HG03064 (cell line): ENCODE results near the gene LENEP.

Experiments
- ATAC-seq: cut with Tn5 transposase; IDR thresholded peaks from one replicate; pipeline ENCODE4 v1.9.1; 2021; ENCODE audit warnings: low read depth; ENCODE audit not compliant: unreplicated experiment

Gene LENEP

GRCh38 chr1:154959426-154959780 is 34.0 kb upstream of the LENEP start:
- no peak for ATAC-seq

- ATAC-seq: no peak
Observed at GRCh38 chr1:154960446-154961136, 32.8 kb upstream of the LENEP start.

- ATAC-seq: peak; percentile 67
Observed at GRCh38 chr1:154961207-154962155, 31.9 kb upstream of the LENEP start, which contains the start of gene PYGO2. Gene PYGO2 (minus strand): TSS chr1:154961782. CDS start chr1:154961576, 206 bp downstream.

- peak; percentile 4 for ATAC-seq
Observed at GRCh38 chr1:154962156-154962749, 31.1 kb upstream of the LENEP start.

GRCh38 chr1:154962795-154963330 is 30.5 kb upstream of the LENEP start:
- no peak for ATAC-seq

GRCh38 chr1:154963643-154964042 is 29.7 kb upstream of the LENEP start:
- ATAC-seq: no peak

DNA sequence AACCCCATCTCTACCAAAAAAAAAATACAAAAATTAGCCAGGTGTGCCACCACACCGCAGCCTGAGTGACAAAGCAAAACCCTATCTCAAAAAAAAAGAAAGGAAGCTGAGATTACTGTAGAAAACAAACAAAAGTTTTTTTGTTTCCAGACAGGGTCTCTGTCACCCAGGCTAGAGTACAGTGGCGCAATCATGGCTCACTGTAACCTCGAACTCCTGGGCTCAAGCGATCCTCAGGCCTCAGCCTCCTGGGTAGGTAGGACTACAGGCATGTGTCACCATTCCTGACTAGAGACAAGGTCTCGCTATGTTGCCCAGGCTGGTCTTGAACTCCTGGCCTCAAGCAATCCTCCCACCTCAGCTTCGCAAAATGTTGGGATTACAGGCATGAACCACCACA is 29.0 kb upstream of the LENEP start:
- ATAC-seq: no peak

DNA sequence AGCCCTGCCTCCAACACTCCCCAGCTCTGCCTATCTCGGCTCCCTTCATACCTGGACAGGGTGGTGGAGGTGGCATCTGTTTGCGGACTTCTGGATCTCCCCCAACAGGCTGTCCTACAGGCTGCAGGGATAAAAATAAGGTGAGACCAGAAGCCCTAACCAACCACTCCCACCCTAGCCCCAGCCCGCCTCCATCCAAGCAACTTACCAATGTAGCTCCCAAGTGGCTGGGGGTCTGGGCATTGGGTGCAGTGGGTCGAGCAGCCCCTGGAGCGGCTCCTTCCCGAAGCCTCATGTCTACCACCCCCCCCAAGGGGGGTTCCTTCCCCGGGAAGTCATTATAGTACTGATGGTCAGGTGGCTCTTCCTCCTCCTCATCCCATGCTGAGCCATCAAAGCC is 27.3 kb upstream of the LENEP start:
- no peak for ATAC-seq

- no peak for ATAC-seq
Observed at GRCh38 chr1:154967331-154967950, 25.9 kb upstream of the LENEP start.

GRCh38 chr1:154968731-154969130 is 24.7 kb upstream of the LENEP start:
- no peak for ATAC-seq

GRCh38 chr1:154969246-154969645 is 24.1 kb upstream of the LENEP start:
- ATAC-seq: no peak

- no peak for ATAC-seq
Observed at GRCh38 chr1:154969860-154970452, 23.4 kb upstream of the LENEP start.

GRCh38 chr1:154970631-154971340 is 22.6 kb upstream of the LENEP start, which contains the start of gene SHC1:
Gene SHC1 (minus strand): TSS chr1:154970747. CDS start chr1:154970526, 221 bp downstream.
- no peak for ATAC-seq

- no peak for ATAC-seq
Observed at GRCh38 chr1:154971341-154971998, 21.9 kb upstream of the LENEP start.

DNA sequence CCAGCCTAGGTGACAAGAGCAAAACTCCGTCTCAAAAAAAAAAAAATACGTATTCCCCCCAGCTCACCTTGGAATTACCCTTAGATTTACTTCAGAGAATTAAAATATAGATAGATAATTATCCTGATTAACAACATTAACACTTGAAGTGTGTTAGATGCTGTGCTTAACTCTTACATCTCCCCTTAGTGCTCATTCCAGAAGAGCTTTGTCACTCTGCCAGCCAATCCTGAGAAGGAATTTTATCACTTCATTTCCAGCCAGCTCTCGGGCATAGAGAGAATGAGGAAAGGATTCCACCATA is 21.2 kb upstream of the LENEP start:
- no peak for ATAC-seq

DNA sequence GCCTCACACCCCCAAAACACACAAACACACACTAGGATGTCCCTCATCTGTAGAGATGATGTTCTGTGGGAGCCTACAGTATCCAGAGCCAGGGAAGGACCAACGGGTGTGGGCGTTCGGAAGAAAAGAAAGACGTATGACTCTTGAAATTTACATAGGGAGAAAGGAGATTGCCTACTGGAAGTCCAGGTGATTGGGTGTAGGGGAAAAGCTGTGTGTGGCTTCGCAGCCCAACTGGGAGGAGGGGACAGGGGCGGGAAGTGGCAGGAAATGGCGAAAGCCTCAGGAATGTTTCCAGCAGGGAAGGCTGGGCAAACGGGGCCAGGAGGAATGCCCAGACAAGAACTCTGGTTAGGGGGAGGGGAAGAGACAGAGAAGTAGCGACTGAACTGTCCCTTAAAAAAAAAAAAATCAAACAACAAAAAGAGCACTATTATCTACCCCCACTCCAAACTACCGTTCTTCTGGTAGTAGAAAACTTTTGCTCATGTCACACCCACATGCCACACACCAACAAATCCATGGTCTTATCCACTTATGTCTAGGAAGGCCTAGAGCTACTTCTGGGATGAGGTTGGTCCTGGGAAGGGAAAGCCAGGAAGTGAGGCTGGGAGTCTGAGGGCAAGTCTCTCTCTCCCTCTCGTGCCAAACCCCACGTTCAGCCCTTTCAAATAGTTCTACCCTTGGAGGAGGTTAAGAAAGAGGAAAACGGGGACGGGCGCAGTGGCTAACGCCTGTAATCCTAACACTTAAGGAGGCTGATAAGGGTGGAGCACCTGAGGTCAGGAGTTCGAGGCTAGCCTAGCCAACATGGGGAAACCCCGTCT is 20.7 kb upstream of the LENEP start:
- ATAC-seq: no peak

- peak; percentile 9 for ATAC-seq
Observed at GRCh38 chr1:154973344-154974101, 19.9 kb upstream of the LENEP start.
